Neural crest cell (in vitro differentiated cells): ENCODE results near the gene ZBP1. TPM values are rescaled to one million over a fixed set of nuclear protein-coding genes. Genes with fewer than 3 reads are reported as not detected.
"Not testable (repeated sequence)": the region's sequence is repeated elsewhere in the genome, so short reads cannot be mapped to it uniquely, and the experiment has no call there.

ENCODE experiments used
- DNase-seq: peaks from one replicate; pipeline ENCODE4 v3.0.0; 2021; ENCODE audit warnings: low read depth, mixed read lengths, low spot score
- H3K27ac Mint-ChIP-seq: one replicate; pipeline ENCODE4 v1.8.0; 2021; ENCODE audit warnings: mild to moderate bottlenecking, mixed read lengths; ENCODE audit not compliant: unreplicated experiment
- H3K27me3 Mint-ChIP-seq: 2 replicates; pipeline ENCODE4 v1.8.0; 2021; ENCODE audit warnings: low read depth, mild to moderate bottlenecking, mixed read lengths
- H3K36me3 Mint-ChIP-seq: 2 replicates; pipeline ENCODE4 v1.8.0; 2021; ENCODE audit warnings: low read depth, mild to moderate bottlenecking, mixed read lengths
- H3K4me1 Mint-ChIP-seq: 2 replicates; pipeline ENCODE4 v1.8.0; 2021; ENCODE audit warnings: mixed read lengths
- H3K4me3 Mint-ChIP-seq: one replicate; pipeline ENCODE4 v1.8.0; 2021; ENCODE audit warnings: mild to moderate bottlenecking, mixed read lengths
- H3K9me3 Mint-ChIP-seq: 2 replicates; pipeline ENCODE4 v1.8.0; 2021; ENCODE audit warnings: mixed read lengths
- total RNA-seq: library from RNA; stranded (reverse); gene quantifications from 2 replicates; pipeline ENCODE4 v1.2.1, GENCODE V29; 2021
- TF ChIP-seq, protein P1 (sequence below): fragments of 200-600 bp; sonication (generic); conservative IDR thresholded peaks from 2 replicates; pipeline ENCODE4 v1.5.0; 2021; ENCODE audit warnings: antibody characterized with exemption, mild to moderate bottlenecking

Gene ZBP1
- total RNA-seq, 1 donor from 2014 or later, result not detected

DNA sequence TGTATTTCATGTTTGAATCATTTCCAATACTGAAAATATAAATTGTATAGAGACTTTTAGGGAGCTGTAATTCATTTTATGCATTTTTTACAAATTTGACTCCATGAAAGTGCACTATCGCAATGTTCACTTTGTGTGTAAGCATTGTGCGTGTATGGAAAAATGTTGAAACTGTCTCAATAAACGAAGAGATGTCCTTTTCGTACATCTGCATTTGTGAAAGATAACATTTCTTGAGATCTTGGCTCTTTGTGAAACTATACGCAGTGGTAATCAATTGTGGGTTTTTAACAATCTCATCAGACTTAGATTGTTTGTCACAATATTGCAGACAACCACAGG, 18.6 kb upstream of the ZBP1 start:
- no peak for DNase-seq
- H3K9me3 Mint-ChIP-seq, result peaks cover 3% of the 10 kb centered on the region
- no peak overlapping the region for H3K27ac Mint-ChIP-seq
- no peaks in the 10 kb centered on the region for H3K36me3 Mint-ChIP-seq
- peaks cover 10% of the 10 kb centered on the region for H3K27me3 Mint-ChIP-seq
- H3K4me3 Mint-ChIP-seq, result no peak overlapping the region
- TF ChIP-seq, protein P1, sequence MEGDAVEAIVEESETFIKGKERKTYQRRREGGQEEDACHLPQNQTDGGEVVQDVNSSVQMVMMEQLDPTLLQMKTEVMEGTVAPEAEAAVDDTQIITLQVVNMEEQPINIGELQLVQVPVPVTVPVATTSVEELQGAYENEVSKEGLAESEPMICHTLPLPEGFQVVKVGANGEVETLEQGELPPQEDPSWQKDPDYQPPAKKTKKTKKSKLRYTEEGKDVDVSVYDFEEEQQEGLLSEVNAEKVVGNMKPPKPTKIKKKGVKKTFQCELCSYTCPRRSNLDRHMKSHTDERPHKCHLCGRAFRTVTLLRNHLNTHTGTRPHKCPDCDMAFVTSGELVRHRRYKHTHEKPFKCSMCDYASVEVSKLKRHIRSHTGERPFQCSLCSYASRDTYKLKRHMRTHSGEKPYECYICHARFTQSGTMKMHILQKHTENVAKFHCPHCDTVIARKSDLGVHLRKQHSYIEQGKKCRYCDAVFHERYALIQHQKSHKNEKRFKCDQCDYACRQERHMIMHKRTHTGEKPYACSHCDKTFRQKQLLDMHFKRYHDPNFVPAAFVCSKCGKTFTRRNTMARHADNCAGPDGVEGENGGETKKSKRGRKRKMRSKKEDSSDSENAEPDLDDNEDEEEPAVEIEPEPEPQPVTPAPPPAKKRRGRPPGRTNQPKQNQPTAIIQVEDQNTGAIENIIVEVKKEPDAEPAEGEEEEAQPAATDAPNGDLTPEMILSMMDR, result no peak
- no peaks in the 10 kb centered on the region for H3K4me1 Mint-ChIP-seq

DNA sequence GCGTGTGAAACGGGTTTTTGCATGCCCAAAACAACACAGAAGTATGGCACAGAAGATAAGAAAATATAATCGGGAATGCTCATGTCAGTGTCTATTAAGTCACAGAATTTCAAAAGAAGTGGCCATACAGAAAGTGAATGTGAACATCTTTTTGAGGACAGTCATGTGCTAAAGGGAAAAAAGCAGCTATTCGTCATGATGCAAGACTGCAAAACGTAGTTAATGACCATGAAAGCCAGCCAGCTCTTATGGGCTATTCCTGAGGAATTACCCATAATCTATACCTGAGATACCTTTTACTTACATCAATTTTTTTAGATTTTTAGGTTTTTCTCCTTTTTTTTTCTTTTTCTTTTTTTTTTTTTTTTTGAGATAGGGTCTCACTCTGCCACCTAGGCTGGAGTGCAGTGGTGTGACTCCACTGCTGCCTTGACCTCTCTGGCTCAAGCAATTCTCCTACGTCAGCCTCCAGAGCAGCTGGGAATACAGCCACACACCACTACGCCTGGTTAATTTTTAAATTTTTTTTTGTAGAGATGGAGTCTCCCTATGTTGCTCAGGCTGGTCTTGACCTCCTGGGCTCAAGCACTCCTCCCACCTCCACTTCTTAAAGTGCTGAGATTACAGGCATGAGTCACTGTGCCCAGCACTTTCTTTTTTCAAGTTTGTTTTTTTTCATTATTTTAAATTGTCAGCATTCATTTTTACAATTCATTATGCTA, 18.1 kb upstream of the ZBP1 start:
- peaks cover 3% of the 10 kb centered on the region for H3K9me3 Mint-ChIP-seq

DNA sequence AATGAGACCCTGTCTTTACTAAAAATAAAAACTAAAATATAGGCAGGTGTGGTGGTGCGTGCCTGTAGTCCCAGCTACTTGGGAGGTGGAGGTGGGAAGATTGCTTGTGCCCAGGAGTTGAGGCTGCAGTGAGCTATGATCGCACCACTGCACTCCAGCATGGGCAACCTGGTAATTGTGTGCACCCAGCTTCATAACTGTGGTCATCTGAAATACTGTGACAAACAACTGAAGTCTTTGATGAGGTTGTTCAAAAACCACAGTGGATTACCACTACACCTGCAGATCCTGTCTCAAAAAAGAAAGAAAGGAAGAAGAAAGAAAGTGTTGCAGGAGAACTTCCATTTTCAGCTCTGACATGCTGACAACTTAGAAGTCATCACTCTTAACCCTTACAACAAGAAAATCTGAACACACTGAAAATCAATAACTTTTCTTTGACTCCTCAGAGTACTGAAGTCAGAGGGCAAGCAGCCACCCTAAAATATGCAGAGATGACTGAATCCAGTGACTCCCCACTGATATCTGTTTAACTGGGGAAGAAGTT, 13.8 kb upstream of the ZBP1 start:
- Mint-ChIP-seq H3K9me3 (peaks cover 4% of the 10 kb centered on the region), H3K27ac (no peak overlapping the region), H3K27me3 (peaks cover 7% of the 10 kb centered on the region), H3K36me3 (no peaks in the 10 kb centered on the region), H3K4me3 (no peak overlapping the region), H3K4me1 (no peaks in the 10 kb centered on the region)
- DNase-seq, result no peak
- TF ChIP-seq, protein P1, result no peak

More for the DNA sequence above, 18.1 kb upstream of the ZBP1 start:
- no peaks in the 10 kb centered on the region for H3K4me1 Mint-ChIP-seq
- H3K4me3 Mint-ChIP-seq, result no peak overlapping the region
- TF ChIP-seq, protein P1, result no peak
- no peaks in the 10 kb centered on the region for H3K36me3 Mint-ChIP-seq
- H3K27ac Mint-ChIP-seq, result no peak overlapping the region
- DNase-seq, result no peak
- H3K27me3 Mint-ChIP-seq, result peaks cover 10% of the 10 kb centered on the region

DNA sequence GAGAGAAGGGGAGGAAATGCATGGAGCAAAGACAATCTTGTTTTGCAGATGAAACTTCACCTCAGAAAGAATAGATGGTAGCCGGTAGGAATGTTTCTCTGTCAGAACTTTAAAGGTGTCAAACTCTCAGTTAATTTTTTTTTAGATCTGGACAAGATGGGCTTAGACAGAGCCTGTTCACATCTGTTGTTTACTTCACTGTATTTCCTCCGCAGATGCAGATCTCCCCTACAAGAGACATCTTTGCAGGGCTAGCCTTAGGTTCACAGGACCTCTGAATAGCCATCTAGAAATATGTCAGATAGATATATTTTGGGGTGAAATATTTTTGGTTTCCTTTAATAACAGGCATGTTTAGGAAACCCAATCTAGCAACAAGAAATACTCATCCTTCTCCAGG, 12.1 kb upstream of the ZBP1 start:
- TF ChIP-seq, protein P1, result no peak
- no peaks in the 10 kb centered on the region for H3K36me3 Mint-ChIP-seq

DNA sequence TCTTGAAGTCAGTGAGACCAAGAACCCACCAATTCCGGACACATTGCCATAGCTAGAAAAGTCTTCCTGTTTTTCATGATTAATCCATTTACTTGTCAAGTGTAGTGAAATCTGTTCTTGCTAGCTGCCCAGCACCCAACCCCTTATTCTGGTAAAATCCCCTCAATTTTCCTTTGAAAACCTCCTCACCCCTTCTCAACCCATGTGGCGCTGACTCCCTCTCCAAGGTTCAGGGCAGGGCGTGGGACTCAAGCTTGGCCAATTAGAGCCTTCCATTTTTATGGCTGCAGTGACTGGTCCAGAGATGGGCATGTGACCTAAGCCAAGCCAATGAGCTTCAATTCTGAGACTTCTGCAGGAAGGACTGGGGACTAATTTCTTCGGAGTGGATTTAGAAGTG, 9.8 kb upstream of the ZBP1 start:
- H3K27ac Mint-ChIP-seq, result no peak overlapping the region
- TF ChIP-seq, protein P1, result no peak
- H3K4me1 Mint-ChIP-seq, result peaks cover 4% of the 10 kb centered on the region
- no peaks in the 10 kb centered on the region for H3K36me3 Mint-ChIP-seq
- no peak for DNase-seq
- no peaks in the 10 kb centered on the region for H3K27me3 Mint-ChIP-seq
- H3K9me3 Mint-ChIP-seq, result peaks cover 8% of the 10 kb centered on the region
- H3K4me3 Mint-ChIP-seq, result no peak overlapping the region

More for the DNA sequence above, 12.1 kb upstream of the ZBP1 start:
- H3K4me1 Mint-ChIP-seq, result peaks cover 4% of the 10 kb centered on the region
- H3K4me3 Mint-ChIP-seq, result no peak overlapping the region
- no peak overlapping the region for H3K27ac Mint-ChIP-seq
- peaks cover 4% of the 10 kb centered on the region for H3K9me3 Mint-ChIP-seq
- DNase-seq, result no peak
- peaks cover 7% of the 10 kb centered on the region for H3K27me3 Mint-ChIP-seq

DNA sequence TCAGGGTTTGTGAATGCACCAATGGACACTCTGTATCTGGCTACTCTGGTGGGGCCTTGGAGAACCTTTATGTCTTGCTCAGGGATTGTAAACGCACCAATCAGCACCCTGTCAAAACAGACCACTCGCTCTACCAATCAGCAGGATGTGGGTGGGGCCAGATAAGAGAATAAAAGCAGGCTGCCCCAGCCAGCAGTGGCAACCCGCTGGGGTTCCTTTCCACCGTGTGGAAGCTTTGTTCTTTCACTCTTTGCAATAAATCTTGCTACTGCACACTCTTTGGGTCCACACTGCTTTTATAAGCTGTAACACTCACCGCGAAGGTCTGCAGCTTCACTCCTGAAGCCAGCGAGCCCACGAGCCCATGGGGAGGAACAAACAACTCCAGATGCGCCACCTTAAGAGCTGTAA, 9.3 kb upstream of the ZBP1 start:
- not testable (repeated sequence) for DNase-seq, H3K36me3 Mint-ChIP-seq, H3K27me3 Mint-ChIP-seq, H3K4me1 Mint-ChIP-seq, H3K27ac Mint-ChIP-seq, H3K9me3 Mint-ChIP-seq, H3K4me3 Mint-ChIP-seq

DNA sequence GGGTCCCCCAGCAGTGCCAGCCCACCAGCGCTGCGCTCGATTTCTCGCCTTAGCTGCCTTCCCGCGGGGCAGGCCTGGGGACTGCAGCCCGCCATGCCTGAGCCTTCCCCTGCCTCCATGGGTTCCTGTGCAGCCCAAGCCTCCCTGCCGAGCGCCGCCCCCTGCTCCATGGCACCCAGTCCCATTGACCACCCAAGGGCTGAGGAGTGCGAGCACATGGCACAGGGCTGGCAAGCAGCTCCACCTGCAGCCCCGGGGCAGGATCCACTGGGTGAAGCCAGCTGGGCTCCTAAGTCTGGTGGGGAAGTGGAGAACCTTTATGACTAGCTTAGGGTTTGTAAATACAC, 8.7 kb upstream of the ZBP1 start:
- H3K27ac Mint-ChIP-seq, H3K36me3 Mint-ChIP-seq, DNase-seq, H3K4me1 Mint-ChIP-seq, H3K9me3 Mint-ChIP-seq, H3K4me3 Mint-ChIP-seq, H3K27me3 Mint-ChIP-seq: not testable (repeated sequence)
